Adrenal gland (tissue), 12 donors: ENCODE data around the gene CUEDC1. TPM values are rescaled to one million over a fixed set of nuclear protein-coding genes. Genes with fewer than 3 reads are reported as not detected.

ENCODE experiments used
- DNase-seq, 7 donors: peaks; one replicate each; pipeline ENCODE4 v3.0.0-alpha.2; 2019 to 2020
- H3K27ac ChIP-seq, 5 donors: fragments of 200-600 bp; sonication (generic) in 4 of 5; 1 replicate in 3 of 5; 2 replicates in 2 of 5; pipeline versions ENCODE4 v1.5.1 to v1.8.0; 2016 to 2020; ENCODE audit warnings: mild to moderate bottlenecking in 1 of 5
- H3K27me3 ChIP-seq: fragments of 200-600 bp; 2 replicates; pipeline ENCODE4 v1.8.0; 2021
- H3K36me3 ChIP-seq, 2 donors: fragments of 200-600 bp; replicated peaks in 1 of 2; 1 replicate in 1 of 2; 2 replicates in 1 of 2; pipeline versions ENCODE4 v1.5.1 to v1.8.0; 2018 to 2022
- H3K4me1 ChIP-seq, 2 donors: fragments of 200-600 bp; replicated peaks in 1 of 2; 1 replicate in 1 of 2; 2 replicates in 1 of 2; pipeline versions ENCODE4 v1.5.1 to v1.8.0; 2018 to 2021
- H3K4me3 ChIP-seq, 4 donors: fragments of 200-600 bp; sonication (generic) in 3 of 4; one replicate each; pipeline ENCODE4 v1.5.1; 2016 to 2018
- H3K9me3 ChIP-seq, 3 donors: fragments of 200-600 bp; sonication (generic) in 1 of 3; replicated peaks in 1 of 3; 1 replicate in 2 of 3; 2 replicates in 1 of 3; pipeline versions ENCODE4 v1.5.1 to v1.8.0; 2016 to 2021
- POLR2A ChIP-seq, 2 donors: fragments of 450-650 bp; IDR thresholded peaks; one replicate each; pipeline ENCODE4 v1.6.1; 2017; ENCODE audit warnings: antibody characterized with exemption in 2 of 2, mild to moderate bottlenecking in 2 of 2, moderate library complexity in 1 of 2
- WGBS, 4 donors: extraction: QIAGEN DNeasy Blood & Tissue Kit in 2 of 4; methylation state at CpG; one replicate each; pipeline versions ENCODE4 v1.1.5 to v1.1.7; 2013 to 2017; 5-methylcytosine and 5-hydroxymethylcytosine counted together
- intact Hi-C, 2 donors: fragments of 100-400 bp; cut with DNase I; formaldehyde crosslinking; loops; one replicate each; pipeline versions ENCODE4 v1.14.1 to v1.15.0; 2022 to 2023
- polyA plus RNA-seq, 3 donors: library from polyadenylated mRNA; stranded (reverse); fragments of 200-250 nt in 2 of 3; fragments of 350-450 nt in 1 of 3; fragmentation: Illumina TruSeq in 1 of 3; extraction: RNeasy Lipid Tissue Mini Kit (QIAGEN cat#74804) in 1 of 3; gene quantifications; one replicate each; pipeline ENCODE4 v1.2.3, GENCODE V29; 2013 to 2014
- total RNA-seq, 9 donors: library from RNA; depleted of rRNA in 4 of 9; stranded (reverse); fragments of >200 nt in 4 of 9; fragments of 120-200 nt in 1 of 9; fragmentation: NEBNext Ultra II Directional in 1 of 9; extraction: Animal tissue kit (Norgen Biotek cat#: 25700) in 1 of 9; gene quantifications; one replicate each; pipeline versions ENCODE4 v1.1.0 to v1.2.4, GENCODE V29; 2013 to 2023
- TF ChIP-seq, protein P1 (sequence below), 6 experiments: fragments of 450-650 bp in 4 of 6; fragments of 200-600 bp in 2 of 6; sonication (generic) in 1 of 6; IDR thresholded peaks; 1 replicate in 5 of 6; 2 replicates in 1 of 6; pipeline versions ENCODE4 v1.5.1 to v1.8.0; 2016 to 2021; ENCODE audit warnings: antibody characterized with exemption in 6 of 6, mild to moderate bottlenecking in 2 of 6, moderate library complexity in 1 of 6
- donor health status: healthy with polysubstance abuse.
- donor health status: Bipolar disorder and iron deficiency.
- donor health status: DM: yes; HTN: yes; CAD: no.
- donor health status: DM: no; HTN: no; CAD: no.
- donor health status: DM: no; HTN: no; CAD: no.
- donor health status: DM: yes; HTN: yes; CAD: no.

Gene CUEDC1
- total and polyA plus RNA-seq, 12 donors = 9.4 to 47.3 (median 39.0) TPM

DNA sequence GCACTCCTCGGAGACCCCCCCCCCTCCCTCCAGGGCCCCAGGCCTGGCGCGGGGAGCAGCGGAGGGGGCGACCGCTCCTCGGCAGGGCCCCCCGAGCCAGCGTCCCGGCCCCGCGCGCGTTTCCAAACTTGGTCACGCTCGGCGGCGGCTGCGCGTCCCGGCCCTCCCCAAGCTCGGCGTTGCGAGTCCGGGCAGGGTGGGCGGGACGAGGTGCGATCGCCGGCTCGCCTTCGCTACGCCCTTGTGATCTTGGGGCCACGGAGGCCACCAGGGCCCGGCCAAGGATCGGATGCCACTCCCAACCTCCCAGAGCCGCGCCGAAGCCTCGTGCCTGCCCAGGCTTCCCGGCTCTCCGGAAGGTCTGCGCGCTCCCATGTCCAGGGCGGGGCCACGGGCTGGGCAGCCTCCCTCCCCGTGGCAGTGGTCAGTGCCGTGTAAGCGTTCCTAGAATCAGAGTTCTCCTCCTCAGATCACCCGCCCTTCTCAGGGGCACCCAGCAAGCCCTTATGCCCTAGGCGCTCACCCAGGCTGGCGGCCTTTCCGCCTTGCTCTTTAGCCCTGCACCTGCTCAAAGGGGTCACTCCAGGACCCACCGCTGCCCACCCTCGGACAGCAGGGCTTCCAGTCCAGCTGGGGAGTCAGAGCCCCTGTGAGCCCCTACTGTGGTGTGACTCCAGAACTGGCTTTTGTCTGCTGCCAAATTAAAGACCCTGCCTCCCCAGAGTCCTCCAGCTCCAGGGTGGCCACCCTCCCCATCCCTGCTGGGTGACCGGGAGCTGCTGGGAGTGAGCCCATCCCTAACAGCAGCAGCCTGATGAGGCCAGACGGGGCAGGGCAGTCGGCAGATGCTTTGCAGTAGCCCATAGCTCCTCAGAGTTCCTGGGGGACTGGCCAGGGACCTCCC, 93.2 kb downstream of the CUEDC1 start:
- intact Hi-C loops = loop anchor here (5.0 to 10.0 kb wide), 2 partner anchors 135 to 253 kb away; no protein-coding TSS in a partner anchor
- Histone ChIP-seq H3K27me3 (no peaks in the 10 kb centered on the region), H3K9me3 (no peaks in the 10 kb centered on the region), H3K4me1 (peaks cover 22 to 32% of the 10 kb centered on the region in 2 donors), H3K27ac (peak overlapping the region; percentile 84 to 95 (median 94)), H3K4me3 (peak overlapping the region in 2 of 4 donors; percentile 28 to 60), H3K36me3 (peaks cover 0 to 9% of the 10 kb centered on the region in 2 donors)
- TF ChIP-seq POLR2A (IDR thresholded peaks at IDR 0.05) = peak; percentile 25 to 83
- TF ChIP-seq, protein P1, sequence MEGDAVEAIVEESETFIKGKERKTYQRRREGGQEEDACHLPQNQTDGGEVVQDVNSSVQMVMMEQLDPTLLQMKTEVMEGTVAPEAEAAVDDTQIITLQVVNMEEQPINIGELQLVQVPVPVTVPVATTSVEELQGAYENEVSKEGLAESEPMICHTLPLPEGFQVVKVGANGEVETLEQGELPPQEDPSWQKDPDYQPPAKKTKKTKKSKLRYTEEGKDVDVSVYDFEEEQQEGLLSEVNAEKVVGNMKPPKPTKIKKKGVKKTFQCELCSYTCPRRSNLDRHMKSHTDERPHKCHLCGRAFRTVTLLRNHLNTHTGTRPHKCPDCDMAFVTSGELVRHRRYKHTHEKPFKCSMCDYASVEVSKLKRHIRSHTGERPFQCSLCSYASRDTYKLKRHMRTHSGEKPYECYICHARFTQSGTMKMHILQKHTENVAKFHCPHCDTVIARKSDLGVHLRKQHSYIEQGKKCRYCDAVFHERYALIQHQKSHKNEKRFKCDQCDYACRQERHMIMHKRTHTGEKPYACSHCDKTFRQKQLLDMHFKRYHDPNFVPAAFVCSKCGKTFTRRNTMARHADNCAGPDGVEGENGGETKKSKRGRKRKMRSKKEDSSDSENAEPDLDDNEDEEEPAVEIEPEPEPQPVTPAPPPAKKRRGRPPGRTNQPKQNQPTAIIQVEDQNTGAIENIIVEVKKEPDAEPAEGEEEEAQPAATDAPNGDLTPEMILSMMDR (IDR thresholded peaks at IDR 0.05) = no peak
- WGBS, 4 donors = 6 to 24% (median 10%) methylated on average over 10 to 58 of the region's 58 CpGs
- DNase-seq = peak; percentile 76 to 92 (median 87)

DNA sequence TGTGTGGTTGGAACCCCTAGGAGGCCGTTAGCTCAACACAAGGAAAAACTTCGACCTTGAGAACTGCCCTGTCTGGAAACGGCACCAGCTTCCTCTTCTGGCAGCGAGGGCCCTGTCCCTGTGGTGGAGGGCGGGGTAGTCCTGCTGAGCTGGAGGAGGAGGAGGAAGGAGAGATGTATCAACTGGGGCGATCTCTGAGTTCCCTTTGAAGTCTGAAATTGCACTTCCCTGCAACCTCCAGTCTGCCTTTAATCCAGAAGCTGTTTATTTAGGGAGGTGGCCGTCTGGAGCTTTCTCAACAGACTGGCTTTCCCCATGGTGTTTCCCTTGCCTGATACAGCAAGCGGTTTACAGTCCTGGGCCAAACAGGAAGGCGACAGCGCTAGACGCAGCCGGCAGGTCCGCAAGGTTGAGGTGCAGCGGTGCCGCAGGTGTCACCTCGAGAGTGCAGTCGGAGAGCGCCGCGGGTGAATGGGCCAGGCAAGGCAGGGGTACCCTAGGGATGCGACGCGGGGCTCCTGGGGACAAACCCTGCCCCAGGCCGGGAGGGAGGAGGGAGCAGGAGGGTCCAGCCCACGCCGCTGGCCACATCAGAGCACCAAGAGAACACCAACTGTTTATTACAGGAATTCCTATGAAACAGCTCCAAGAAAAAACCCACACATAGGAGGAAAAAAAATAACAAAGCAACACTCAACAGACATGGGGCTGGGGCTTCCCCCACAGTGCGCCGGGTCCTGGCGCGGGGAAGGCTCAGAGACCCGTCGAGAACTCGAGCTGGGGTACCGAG, 94.0 kb downstream of the CUEDC1 start:
- peak in 1 of 2 donors; percentile 76 for TF ChIP-seq POLR2A (IDR thresholded peaks at IDR 0.05)
- TF ChIP-seq, protein P1 (IDR thresholded peaks at IDR 0.05) = no peak
- intact Hi-C loops = loop anchor here (5.0 to 10.0 kb wide), 2 partner anchors 136 to 254 kb away; no protein-coding TSS in a partner anchor
- Histone ChIP-seq H3K36me3 (peaks cover 0 to 4% of the 10 kb centered on the region in 2 donors), H3K27ac (peak overlapping the region; percentile 84 to 95 (median 94)), H3K4me3 (peak overlapping the region in 2 of 4 donors; percentile 28 to 60), H3K27me3 (no peaks in the 10 kb centered on the region), H3K9me3 (no peaks in the 10 kb centered on the region), H3K4me1 (peaks cover 22 to 32% of the 10 kb centered on the region in 2 donors)
- DNase-seq = peak; percentile 66 to 94 (median 91)
- 1 to 4% (median 2%) methylated on average over 25 to 34 of the region's 34 CpGs for WGBS, 4 donors

DNA sequence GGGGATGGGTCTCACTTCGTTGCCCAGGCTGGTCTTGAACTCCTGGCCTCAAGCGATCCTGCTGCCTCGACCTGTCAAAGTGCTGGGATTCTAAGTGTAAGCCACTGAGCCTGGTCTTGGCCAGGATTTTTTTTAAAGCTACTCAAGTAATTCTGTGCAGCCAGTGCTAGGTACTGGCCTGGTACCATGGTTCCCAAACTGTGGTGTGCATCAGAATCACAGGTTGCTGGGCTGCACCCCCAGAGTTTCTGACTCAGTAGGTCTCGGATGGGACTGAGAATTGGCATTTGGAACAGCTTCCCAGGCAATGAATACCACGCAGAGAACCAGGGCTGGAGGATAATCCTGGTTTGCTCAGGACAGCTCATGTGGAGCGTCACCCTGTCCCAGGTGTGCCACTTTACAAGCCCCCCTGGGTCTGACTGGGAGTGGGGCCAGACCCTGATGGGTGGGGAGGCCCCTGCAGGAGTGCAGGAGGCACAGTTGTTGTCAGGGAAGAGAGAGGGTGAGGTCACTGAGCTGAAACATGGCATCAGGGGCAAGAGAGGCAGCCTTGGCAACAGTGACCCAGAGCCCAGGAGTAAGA, 94.7 kb downstream of the CUEDC1 start:
- no peak overlapping the region for H3K4me3 ChIP-seq
- no peaks in the 10 kb centered on the region for H3K36me3 ChIP-seq
- H3K9me3 ChIP-seq = no peaks in the 10 kb centered on the region
- H3K27me3 ChIP-seq = no peaks in the 10 kb centered on the region
- TF ChIP-seq POLR2A (IDR thresholded peaks at IDR 0.05) = no peak
- TF ChIP-seq, protein P1 (IDR thresholded peaks at IDR 0.05) = no peak
- no peak for DNase-seq
- H3K27ac ChIP-seq = peak overlapping the region; percentile 84 to 95 (median 94)
- intact Hi-C loops = loop anchor here (5.0 to 10.0 kb wide), 2 partner anchors 137 to 254 kb away; no protein-coding TSS in a partner anchor
- peaks cover 22 to 32% of the 10 kb centered on the region in 2 donors for H3K4me1 ChIP-seq
- WGBS, 4 donors = 35 to 59% (median 48%) methylated on average over 5 to 6 of the region's 6 CpGs
